ENCODE results near the gene NPAS4. TPM values are rescaled to one million over a fixed set of nuclear protein-coding genes. Genes with fewer than 3 reads are reported as not detected.
"Not testable (repeated sequence)": the region's sequence is repeated elsewhere in the genome, so short reads cannot be mapped to it uniquely, and the experiment has no call there.

NPAS4 gene
- total RNA-seq, 1 donor from 2014 or later: 0.16 TPM

GRCh38 chr11:66457826-66458225 is 37.0 kb downstream of the NPAS4 start:
- DNase-seq: no peak

GRCh38 chr11:66459138-66459778 is 38.4 kb downstream of the NPAS4 start:
- DNase-seq: no peak

GRCh38 chr11:66462010-66462409 is 41.2 kb downstream of the NPAS4 start:
- DNase-seq: no peak

- no peak for DNase-seq
Observed at GRCh38 chr11:66462911-66463310, 42.1 kb downstream of the NPAS4 start.

- DNase-seq: not testable (repeated sequence)
Observed at GRCh38 chr11:66464116-66464515, 43.3 kb downstream of the NPAS4 start.

GRCh38 chr11:66464916-66465315 is 44.1 kb downstream of the NPAS4 start:
- DNase-seq: no peak

- DNase-seq: no peak
Observed at GRCh38 chr11:66465373-66466224, 44.8 kb downstream of the NPAS4 start.

GRCh38 chr11:66466225-66467033 is 45.6 kb downstream of the NPAS4 start, which contains the start of gene PELI3:
Gene PELI3, plus strand, starts transcription at chr11:66466905. Its CDS starts 1,224 bp downstream, at chr11:66468129.
- peak; percentile 90 for DNase-seq

- no peak for DNase-seq
Observed at GRCh38 chr11:66467034-66467659, 46.3 kb downstream of the NPAS4 start.

GRCh38 chr11:66467756-66468155 is 46.9 kb downstream of the NPAS4 start:
- DNase-seq: no peak

- DNase-seq: no peak
Observed at GRCh38 chr11:66468691-66469090, 47.9 kb downstream of the NPAS4 start.

- DNase-seq: no peak
Observed at GRCh38 chr11:66469441-66469840, 48.6 kb downstream of the NPAS4 start.

- DNase-seq: no peak
Observed at GRCh38 chr11:66470015-66470414, 49.2 kb downstream of the NPAS4 start.

GRCh38 chr11:66471142-66471541 is 50.3 kb downstream of the NPAS4 start:
- DNase-seq: no peak

GRCh38 chr11:66472054-66472453 is 51.2 kb downstream of the NPAS4 start:
- no peak for DNase-seq

GRCh38 chr11:66473167-66473566 is 52.3 kb downstream of the NPAS4 start:
- no peak for DNase-seq

- DNase-seq: no peak
Observed at GRCh38 chr11:66473608-66474515, 53.0 kb downstream of the NPAS4 start.

GRCh38 chr11:66475349-66476172 is 54.7 kb downstream of the NPAS4 start:
- DNase-seq: no peak

All from occipital lobe (tissue), 2 donors.